ENCODE data around the gene PIEZO2.
"Not testable (repeated sequence)": the region's sequence is repeated elsewhere in the genome, so short reads cannot be mapped to it uniquely, and the experiment has no call there.

The PIEZO2 gene

DNA sequence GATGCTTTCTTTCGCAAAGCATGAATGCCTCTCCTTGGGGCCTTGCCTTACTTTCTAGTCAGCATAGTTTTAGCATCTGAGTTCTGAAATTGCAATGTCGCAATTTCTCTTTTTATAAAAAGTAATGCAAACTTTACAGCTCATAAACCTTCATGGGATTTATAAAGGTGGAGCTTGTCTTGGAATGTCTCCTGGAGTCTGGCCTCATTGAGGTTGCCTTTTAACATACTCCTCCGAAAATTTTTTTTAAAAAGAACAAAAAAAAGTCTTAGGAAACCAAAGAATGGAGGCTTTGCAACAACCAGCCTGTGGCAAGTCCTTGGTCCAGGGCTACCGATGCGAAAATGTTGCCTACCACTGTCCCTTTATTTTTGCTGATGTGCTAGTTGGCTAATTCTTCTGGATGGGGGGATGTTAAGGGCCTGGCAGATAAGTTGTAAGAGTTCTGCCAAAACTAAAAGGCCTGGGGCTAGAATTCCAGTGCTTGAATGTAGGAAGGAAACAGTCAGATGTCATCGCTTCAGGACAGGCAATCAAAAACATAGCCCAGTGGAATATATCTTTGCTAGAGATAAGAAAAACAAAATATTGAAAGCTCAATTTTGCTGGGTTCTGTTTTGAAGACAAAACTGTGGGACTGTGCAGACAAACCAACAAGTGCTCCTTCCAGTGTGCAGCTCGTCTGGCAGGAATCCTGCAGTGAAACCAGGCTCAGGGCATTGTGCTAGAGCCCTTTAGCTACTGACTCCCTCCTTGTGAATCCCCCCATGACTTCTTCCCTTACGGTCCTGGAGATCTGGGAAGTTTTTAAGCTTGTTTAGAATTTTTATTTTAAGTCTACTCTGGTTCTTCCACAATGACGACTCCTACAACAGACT is 213.0 kb downstream of the PIEZO2 start:
- no peak for TF ChIP-seq EZH2phosphoT487 (IDR thresholded peaks at IDR 0.05; ENCODE audit: borderline replicate concordance, low read length)
- no peak for TF ChIP-seq CTCF (IDR thresholded peaks at IDR 0.05; ENCODE audit: low read depth, low read length, poor library complexity, severe bottlenecking)
- H3K4me2 ChIP-seq (ENCODE audit: low read length) = no peak overlapping the region
- no peak overlapping the region for H3K4me3 ChIP-seq (ENCODE audit: low read length)

GRCh38 chr18:10935588-10935987 is 213.8 kb downstream of the PIEZO2 start:
- no peaks in the 10 kb centered on the region for H3K79me2 ChIP-seq (ENCODE audit: control insufficient read depth, low read length)
- TF ChIP-seq EZH2phosphoT487 (IDR thresholded peaks at IDR 0.05; ENCODE audit: borderline replicate concordance, low read length) (no peak), CTCF (IDR thresholded peaks at IDR 0.05; ENCODE audit: low read depth, low read length, poor library complexity, severe bottlenecking) (no peak)
- H3K27ac ChIP-seq (ENCODE audit: low read depth, low read length) = no peak overlapping the region
- H3K4me2 ChIP-seq (ENCODE audit: low read length) = no peak overlapping the region
- no peak overlapping the region for H3K4me3 ChIP-seq (ENCODE audit: low read length)
- H3K9me2 ChIP-seq (replicated peaks; ENCODE audit: control insufficient read depth, low read length) = no peaks in the 10 kb centered on the region
- no peaks in the 10 kb centered on the region for H3K27me3 ChIP-seq (ENCODE audit: control insufficient read depth, low read length)
- no peaks in the 10 kb centered on the region for H3K36me3 ChIP-seq (ENCODE audit: control insufficient read depth, low read length)
- H3F3A ChIP-seq (ENCODE audit: control insufficient read depth, insufficient read depth) = no peaks in the 10 kb centered on the region
- H3K4me1 ChIP-seq (ENCODE audit: control insufficient read depth, low read length) = no peaks in the 10 kb centered on the region
- H3K9me3 ChIP-seq (ENCODE audit: control insufficient read depth, insufficient read depth, low read length) = no peaks in the 10 kb centered on the region
- H4K20me1 ChIP-seq (ENCODE audit: control insufficient read depth, insufficient read depth, low read depth, low read length) = no peaks in the 10 kb centered on the region

More for the DNA sequence above, 213.0 kb downstream of the PIEZO2 start:
- Histone ChIP-seq H3K27me3 (ENCODE audit: control insufficient read depth, low read length) (no peaks in the 10 kb centered on the region), H3F3A (ENCODE audit: control insufficient read depth, insufficient read depth) (no peaks in the 10 kb centered on the region), H3K79me2 (ENCODE audit: control insufficient read depth, low read length) (no peaks in the 10 kb centered on the region), H3K9me2 (replicated peaks; ENCODE audit: control insufficient read depth, low read length) (no peaks in the 10 kb centered on the region), H4K20me1 (ENCODE audit: control insufficient read depth, insufficient read depth, low read depth, low read length) (no peaks in the 10 kb centered on the region), H3K4me1 (ENCODE audit: control insufficient read depth, low read length) (no peaks in the 10 kb centered on the region), H3K27ac (ENCODE audit: low read depth, low read length) (no peak overlapping the region), H3K9me3 (ENCODE audit: control insufficient read depth, insufficient read depth, low read length) (no peaks in the 10 kb centered on the region), H3K36me3 (ENCODE audit: control insufficient read depth, low read length) (no peaks in the 10 kb centered on the region)

GRCh38 chr18:10933648-10934047 is 215.7 kb downstream of the PIEZO2 start:
- not testable (repeated sequence) for H3K27ac ChIP-seq (ENCODE audit: low read depth, low read length); H3K4me1 ChIP-seq (ENCODE audit: control insufficient read depth, low read length); H3K4me3 ChIP-seq (ENCODE audit: low read length); H3K27me3 ChIP-seq (ENCODE audit: control insufficient read depth, low read length); H3K79me2 ChIP-seq (ENCODE audit: control insufficient read depth, low read length); H3F3A ChIP-seq (ENCODE audit: control insufficient read depth, insufficient read depth); H3K9me2 ChIP-seq (replicated peaks; ENCODE audit: control insufficient read depth, low read length); H3K36me3 ChIP-seq (ENCODE audit: control insufficient read depth, low read length); H3K9me3 ChIP-seq (ENCODE audit: control insufficient read depth, insufficient read depth, low read length); H3K4me2 ChIP-seq (ENCODE audit: low read length); H4K20me1 ChIP-seq (ENCODE audit: control insufficient read depth, insufficient read depth, low read depth, low read length)

DNA sequence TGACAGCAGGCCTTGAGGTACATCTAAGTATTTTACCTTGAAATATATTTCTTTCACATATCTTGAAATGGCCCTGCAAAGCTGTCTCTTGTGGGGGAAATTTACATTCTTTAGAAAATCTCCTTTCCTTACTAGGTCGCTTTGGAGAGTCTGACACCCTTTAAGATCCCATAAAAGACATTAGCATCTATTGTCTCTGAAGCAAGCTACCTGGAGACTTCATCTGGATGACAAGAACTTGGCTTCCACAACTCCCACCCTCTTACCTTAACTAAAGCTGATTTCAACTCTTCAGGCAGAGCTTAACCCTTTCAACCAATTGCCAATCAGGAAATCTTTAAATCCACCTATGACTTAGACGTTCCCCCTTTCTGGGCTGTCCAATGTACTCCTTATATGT is 219.3 kb downstream of the PIEZO2 start:
- H3K4me1 ChIP-seq (ENCODE audit: control insufficient read depth, low read length) = no peaks in the 10 kb centered on the region
- H4K20me1 ChIP-seq (ENCODE audit: control insufficient read depth, insufficient read depth, low read depth, low read length) = no peaks in the 10 kb centered on the region
- no peaks in the 10 kb centered on the region for H3K9me2 ChIP-seq (replicated peaks; ENCODE audit: control insufficient read depth, low read length)
- H3K36me3 ChIP-seq (ENCODE audit: control insufficient read depth, low read length) = no peaks in the 10 kb centered on the region
- no peak overlapping the region for H3K27ac ChIP-seq (ENCODE audit: low read depth, low read length)
- TF ChIP-seq EZH2phosphoT487 (IDR thresholded peaks at IDR 0.05; ENCODE audit: borderline replicate concordance, low read length) = no peak
- TF ChIP-seq CTCF (IDR thresholded peaks at IDR 0.05; ENCODE audit: low read depth, low read length, poor library complexity, severe bottlenecking) = no peak
- H3K4me3 ChIP-seq (ENCODE audit: low read length) = no peak overlapping the region
- no peaks in the 10 kb centered on the region for H3K9me3 ChIP-seq (ENCODE audit: control insufficient read depth, insufficient read depth, low read length)
- no peaks in the 10 kb centered on the region for H3K79me2 ChIP-seq (ENCODE audit: control insufficient read depth, low read length)
- no peak overlapping the region for H3K4me2 ChIP-seq (ENCODE audit: low read length)
- no peaks in the 10 kb centered on the region for H3F3A ChIP-seq (ENCODE audit: control insufficient read depth, insufficient read depth)
- H3K27me3 ChIP-seq (ENCODE audit: control insufficient read depth, low read length) = no peaks in the 10 kb centered on the region

Measured in DOHH2 (cell line).